Neutrophil (primary cell): ENCODE measurements around the gene PDE2A.

Experiments
- H3K27ac ChIP-seq: fragments of 200-600 bp; sonication (generic); 2 replicates; pipeline ENCODE4 v1.5.1; 2016; ENCODE audit warnings: mild to moderate bottlenecking, moderate library complexity
- H3K27me3 ChIP-seq: fragments of 200-600 bp; sonication (generic); 2 replicates; pipeline ENCODE4 v1.6.0; 2016; ENCODE audit warnings: mild to moderate bottlenecking
- H3K36me3 ChIP-seq: fragments of 200-600 bp; sonication (generic); 2 replicates; pipeline ENCODE4 v1.5.1; 2017
- H3K4me1 ChIP-seq, 2 experiments: fragments of 200-600 bp in 1 of 2; sonication (generic) in 1 of 2; 1 replicate in 1 of 2; 2 replicates in 1 of 2; pipeline versions ENCODE4 v1.5.1 to v1.6.1; 2013 to 2016; ENCODE audit warnings: low read depth in 1 of 2, low read length in 1 of 2, mild to moderate bottlenecking in 1 of 2, moderate library complexity in 1 of 2; ENCODE audit not compliant: control insufficient read depth in 1 of 2, insufficient read depth in 1 of 2
- H3K4me3 ChIP-seq, 2 experiments: fragments of 200-600 bp in 1 of 2; sonication (generic) in 1 of 2; 1 replicate in 1 of 2; 2 replicates in 1 of 2; pipeline ENCODE4 v1.5.1; 2013 to 2016; ENCODE audit warnings: low read depth in 1 of 2, low read length in 1 of 2, mild to moderate bottlenecking in 1 of 2, moderate library complexity in 1 of 2
- H3K9me3 ChIP-seq: fragments of 200-600 bp; sonication (generic); 2 replicates; pipeline ENCODE4 v1.5.1; 2016
- CTCF ChIP-seq: fragments of 200-600 bp; sonication (generic); IDR thresholded peaks from 2 replicates; pipeline ENCODE4 v1.5.1; 2016; ENCODE audit warnings: antibody characterized with exemption

PDE2A gene

DNA sequence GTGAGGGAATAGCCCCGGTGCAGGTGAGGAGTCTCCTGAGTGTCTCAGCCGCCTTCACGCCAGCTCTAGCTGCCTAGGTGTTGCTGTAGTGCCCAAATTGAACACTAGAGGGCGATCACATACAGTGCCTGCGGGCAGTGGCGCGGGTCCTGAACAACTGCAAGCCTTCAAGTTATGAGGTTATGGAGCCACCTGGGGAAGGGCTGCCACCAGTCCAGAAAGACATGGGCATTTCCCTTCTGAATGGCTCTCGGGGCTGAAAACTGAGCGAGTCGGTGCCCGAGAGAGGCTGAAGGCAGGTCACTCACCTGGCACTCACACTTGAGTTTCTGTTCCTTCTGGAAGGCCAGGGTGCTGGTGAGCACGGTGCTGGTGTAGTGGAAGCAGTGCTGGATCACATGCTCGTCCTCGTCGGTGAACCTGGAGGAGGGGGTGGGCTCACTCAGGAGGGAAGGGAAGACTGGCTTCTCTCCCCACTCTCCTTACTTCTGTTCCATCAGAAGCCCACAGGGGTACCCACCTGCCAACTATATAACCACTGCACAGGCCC is 88.4 kb downstream of the PDE2A start:
- H3K4me1 ChIP-seq = peaks cover 19 to 29% of the 10 kb centered on the region in 2 experiments
- H3K9me3 ChIP-seq = no peaks in the 10 kb centered on the region
- TF ChIP-seq CTCF = peak; percentile 88
- H3K36me3 ChIP-seq = no peaks in the 10 kb centered on the region
- peaks cover 98% of the 10 kb centered on the region for H3K27me3 ChIP-seq
- H3K4me3 ChIP-seq = no peak overlapping the region
- no peak overlapping the region for H3K27ac ChIP-seq

DNA sequence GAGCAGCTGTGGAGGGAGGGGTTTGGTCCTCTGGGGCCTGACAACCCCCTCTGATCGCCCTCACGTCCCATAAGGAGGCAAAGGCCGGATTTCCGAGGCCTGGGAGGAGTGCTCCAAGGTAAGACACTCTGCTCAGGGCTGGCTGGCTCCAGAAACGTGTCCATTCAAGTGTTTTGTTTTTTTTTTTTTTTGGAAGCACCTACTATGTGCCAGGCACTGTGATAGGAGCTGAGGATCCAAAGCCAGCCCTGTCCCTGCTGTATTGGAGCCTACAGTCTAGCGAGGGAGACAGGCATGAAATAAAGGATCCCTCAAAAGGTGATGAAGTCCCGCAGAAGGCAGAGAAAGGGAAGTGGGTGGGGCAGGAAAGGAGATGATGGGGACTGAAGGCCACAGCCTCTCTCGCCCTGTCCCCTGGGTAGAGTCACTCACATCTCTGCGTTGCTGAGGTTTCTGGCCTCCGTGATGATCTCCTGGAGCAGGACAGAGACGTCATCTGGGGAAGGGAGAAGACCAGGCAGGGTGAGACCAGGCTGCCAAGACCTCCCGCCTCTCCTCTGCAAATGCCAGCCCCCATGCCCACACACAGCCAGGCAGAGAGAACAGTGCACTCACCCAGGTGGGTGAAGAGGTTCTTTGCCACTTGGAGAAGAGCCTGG is 89.2 kb downstream of the PDE2A start:
- H3K27me3 ChIP-seq = peaks cover 96% of the 10 kb centered on the region
- H3K36me3 ChIP-seq = no peaks in the 10 kb centered on the region
- H3K9me3 ChIP-seq = no peaks in the 10 kb centered on the region
- peak overlapping the region; percentile 42 for H3K27ac ChIP-seq
- H3K4me3 ChIP-seq = peak overlapping the region in 1 of 2 experiments; percentile 37
- no peak for TF ChIP-seq CTCF
- peaks cover 19 to 24% of the 10 kb centered on the region in 2 experiments for H3K4me1 ChIP-seq

DNA sequence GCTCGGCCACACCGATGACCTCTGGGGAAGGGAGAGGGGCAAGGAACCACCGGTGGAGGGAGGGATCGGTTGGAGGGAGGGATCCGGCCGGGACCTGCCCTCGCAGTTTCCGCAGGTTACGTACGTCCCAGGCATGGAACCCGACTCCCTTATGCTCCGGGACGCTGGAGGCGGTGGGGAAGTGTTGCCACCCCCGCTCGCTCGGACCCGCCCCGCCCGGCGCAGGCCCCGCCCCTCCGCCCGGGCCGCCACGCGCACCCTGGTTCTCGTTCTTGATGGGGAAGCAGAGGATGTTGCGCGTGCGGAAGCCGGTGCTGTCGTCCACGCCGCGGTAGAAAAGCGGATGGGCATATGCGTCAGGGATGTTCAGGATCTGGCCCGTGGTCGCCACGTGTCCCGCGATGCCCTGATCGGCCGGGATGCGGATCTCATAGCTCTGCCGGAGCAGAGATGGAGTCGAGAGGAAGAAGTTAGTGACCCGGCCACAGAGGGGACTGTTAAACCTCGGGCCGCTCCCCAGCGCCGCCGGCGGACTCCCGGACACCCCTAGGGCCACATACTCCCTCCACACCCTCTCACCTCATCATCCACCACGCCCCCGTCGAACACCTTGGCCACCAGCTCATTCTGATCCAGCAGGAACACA is 89.8 kb downstream of the PDE2A start:
- H3K36me3 ChIP-seq = no peaks in the 10 kb centered on the region
- peak overlapping the region; percentile 42 for H3K27ac ChIP-seq
- peak overlapping the region in 1 of 2 experiments; percentile 37 for H3K4me3 ChIP-seq
- no peaks in the 10 kb centered on the region for H3K9me3 ChIP-seq
- peaks cover 15 to 20% of the 10 kb centered on the region in 2 experiments for H3K4me1 ChIP-seq
- TF ChIP-seq CTCF = peak; percentile 27
- H3K27me3 ChIP-seq = peaks cover 90% of the 10 kb centered on the region

GRCh38 chr11:72583616-72584292 is 90.5 kb downstream of the PDE2A start:
- Histone ChIP-seq H3K4me3 (peak overlapping the region in 1 of 2 experiments; percentile 37), H3K27ac (no peak overlapping the region), H3K9me3 (no peaks in the 10 kb centered on the region), H3K36me3 (no peaks in the 10 kb centered on the region), H3K27me3 (peaks cover 83% of the 10 kb centered on the region), H3K4me1 (peaks cover 15 to 20% of the 10 kb centered on the region in 2 experiments)
- TF ChIP-seq CTCF = no peak

DNA sequence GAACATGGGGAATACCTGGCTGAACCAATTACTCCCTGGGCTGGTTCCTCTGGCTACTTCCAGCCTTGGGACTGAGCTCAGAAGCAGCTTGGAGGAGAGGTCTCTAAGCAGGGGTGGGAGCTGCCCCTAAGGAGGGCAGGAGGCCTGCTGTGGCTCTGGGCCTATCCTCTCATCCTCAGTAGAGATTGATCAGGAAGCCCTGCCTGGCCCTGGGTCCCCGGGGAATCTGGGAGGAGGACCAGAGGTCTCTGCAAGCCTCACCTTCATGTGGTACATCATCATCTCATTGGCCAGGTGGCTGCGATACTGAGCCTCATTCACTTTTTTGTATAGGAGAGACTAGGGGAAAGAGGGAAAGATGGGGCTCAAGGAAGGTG is 91.1 kb downstream of the PDE2A start:
- Histone ChIP-seq H3K36me3 (no peaks in the 10 kb centered on the region), H3K4me3 (no peak overlapping the region), H3K27me3 (peaks cover 77% of the 10 kb centered on the region), H3K9me3 (no peaks in the 10 kb centered on the region), H3K4me1 (peaks cover 15 to 20% of the 10 kb centered on the region in 2 experiments), H3K27ac (no peak overlapping the region)
- no peak for TF ChIP-seq CTCF
